HG02763 (cell line): ENCODE results near the gene GNB1L.
A peak's percentile ranks its signal among the peaks of the same experiment; 100 is the strongest.
"Not testable (repeated sequence)": the region's sequence is repeated elsewhere in the genome, so short reads cannot be mapped to it uniquely, and the experiment has no call there.

Experiments
- ATAC-seq: cut with Tn5 transposase; IDR thresholded peaks from one replicate; pipeline ENCODE4 v1.9.1; 2021; ENCODE audit warnings: mild to moderate bottlenecking, moderate library complexity; ENCODE audit not compliant: unreplicated experiment

The GNB1L gene

GRCh38 chr22:19784384-19785175 lies 70.1 kb downstream of the GNB1L start:
- no peak for ATAC-seq

GRCh38 chr22:19783586-19784383 lies 70.9 kb downstream of the GNB1L start:
- ATAC-seq: no peak

- no peak for ATAC-seq
These were observed 72.1 kb downstream of the GNB1L start for GRCh38 chr22:19782533-19782932.

GRCh38 chr22:19779685-19780268 lies 74.9 kb downstream of the GNB1L start:
- ATAC-seq: no peak

DNA sequence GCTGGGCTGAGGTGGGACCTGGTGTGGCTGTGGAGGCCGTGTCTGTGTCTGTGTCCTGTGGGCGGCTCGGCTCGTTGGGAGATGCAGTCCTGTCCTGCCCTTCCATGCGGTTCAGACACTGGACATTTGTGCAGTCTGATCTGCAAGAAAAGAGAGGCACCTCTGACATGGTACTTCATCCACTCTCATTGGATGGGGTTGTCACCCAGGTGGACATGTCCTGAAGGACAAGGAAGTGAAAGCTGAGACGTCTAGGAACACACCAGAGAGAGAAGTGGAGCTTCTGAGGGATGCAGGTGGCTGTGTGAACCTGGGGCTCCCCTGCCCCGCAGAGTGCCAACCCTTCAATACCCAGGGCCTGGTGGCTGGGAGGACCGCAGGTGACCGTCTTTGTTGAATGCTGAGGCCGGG lies 75.7 kb downstream of the GNB1L start:
- ATAC-seq: no peak

DNA sequence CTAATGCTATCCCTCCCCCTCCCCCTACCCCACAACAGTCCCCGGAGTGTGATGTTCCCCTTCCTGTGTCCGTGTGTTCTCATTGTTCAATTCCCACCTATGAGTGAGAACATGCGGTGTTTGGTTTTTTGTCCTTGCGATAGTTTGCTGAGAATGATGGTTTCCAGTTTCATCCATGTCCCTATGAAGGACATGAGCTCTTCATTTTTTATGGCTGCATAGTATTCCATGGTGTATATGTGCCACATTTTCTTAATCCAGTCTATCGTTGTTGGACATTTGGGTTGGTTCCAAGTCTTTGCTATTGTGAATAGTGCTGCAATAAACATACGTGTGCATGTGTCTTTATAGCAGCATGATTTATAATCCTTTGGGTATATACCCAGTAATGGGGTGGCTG lies 77.5 kb downstream of the GNB1L start:
- not testable (repeated sequence) for ATAC-seq

- no peak for ATAC-seq
These were observed 78.1 kb downstream of the GNB1L start for GRCh38 chr22:19776433-19777031.

GRCh38 chr22:19775496-19776325 lies 79.0 kb downstream of the GNB1L start:
- no peak for ATAC-seq

DNA sequence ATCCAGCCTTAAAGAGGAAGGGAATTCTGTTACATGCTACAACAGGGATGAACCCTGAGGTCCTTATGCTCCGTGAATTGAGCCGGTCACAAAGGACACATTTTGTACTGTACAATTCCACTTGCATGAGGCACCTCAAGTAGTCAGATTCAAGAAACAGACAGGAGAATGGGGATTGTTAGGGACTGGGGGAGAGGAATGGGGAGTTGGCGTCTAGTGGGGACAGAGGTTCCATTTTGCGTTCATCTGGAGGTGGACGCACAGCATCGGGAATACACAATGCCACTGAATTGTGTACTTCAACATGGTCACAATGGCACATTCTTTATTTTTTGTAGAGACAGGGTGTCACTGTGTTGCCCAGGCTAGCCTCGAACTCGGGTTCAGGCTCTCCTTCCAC lies 80.0 kb downstream of the GNB1L start:
- no peak for ATAC-seq

DNA sequence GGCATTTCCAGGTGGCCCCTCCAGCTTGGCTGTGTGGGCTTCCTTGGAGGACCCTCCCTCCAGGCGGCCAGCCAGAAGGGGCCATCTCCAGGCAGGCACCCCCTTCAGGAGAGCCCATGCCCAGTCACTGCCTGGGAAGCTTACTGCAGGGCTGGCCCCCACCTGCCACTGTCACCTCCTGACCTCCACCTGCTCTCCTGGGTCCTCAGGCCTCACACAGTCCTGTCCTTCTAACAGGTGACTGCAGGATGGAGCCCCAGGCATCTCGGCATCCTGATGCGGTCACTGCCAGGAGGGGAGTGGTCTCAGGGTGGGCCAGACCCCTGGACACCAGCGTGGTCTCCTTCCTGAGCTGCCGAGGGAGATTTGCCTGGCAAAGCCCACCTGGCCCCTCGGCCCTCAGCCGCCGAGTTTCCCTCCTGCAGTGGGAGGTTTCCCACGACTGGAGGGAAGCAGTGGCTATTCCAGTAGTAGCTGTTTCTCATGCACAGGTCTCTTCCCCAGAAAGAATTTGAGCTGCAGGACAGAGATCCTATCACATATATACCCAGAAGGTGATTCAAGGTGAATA lies 81.1 kb downstream of the GNB1L start:
- ATAC-seq: peak; percentile 10

GRCh38 chr22:19772673-19773469 lies 81.8 kb downstream of the GNB1L start:
- ATAC-seq: peak; percentile 63

DNA sequence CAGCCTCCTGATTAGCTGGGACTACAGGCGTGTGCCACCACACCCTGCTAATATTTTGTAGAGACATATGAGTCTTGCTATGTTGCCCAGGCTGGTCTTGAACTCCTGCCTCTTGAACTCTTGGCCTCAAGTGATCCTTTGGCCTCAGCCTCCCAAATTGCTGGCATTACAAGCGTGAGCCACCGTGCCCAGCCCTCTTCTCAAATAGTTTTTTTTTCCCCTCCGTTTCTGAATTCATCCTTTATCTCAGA lies 82.3 kb downstream of the GNB1L start:
- no peak for ATAC-seq

DNA sequence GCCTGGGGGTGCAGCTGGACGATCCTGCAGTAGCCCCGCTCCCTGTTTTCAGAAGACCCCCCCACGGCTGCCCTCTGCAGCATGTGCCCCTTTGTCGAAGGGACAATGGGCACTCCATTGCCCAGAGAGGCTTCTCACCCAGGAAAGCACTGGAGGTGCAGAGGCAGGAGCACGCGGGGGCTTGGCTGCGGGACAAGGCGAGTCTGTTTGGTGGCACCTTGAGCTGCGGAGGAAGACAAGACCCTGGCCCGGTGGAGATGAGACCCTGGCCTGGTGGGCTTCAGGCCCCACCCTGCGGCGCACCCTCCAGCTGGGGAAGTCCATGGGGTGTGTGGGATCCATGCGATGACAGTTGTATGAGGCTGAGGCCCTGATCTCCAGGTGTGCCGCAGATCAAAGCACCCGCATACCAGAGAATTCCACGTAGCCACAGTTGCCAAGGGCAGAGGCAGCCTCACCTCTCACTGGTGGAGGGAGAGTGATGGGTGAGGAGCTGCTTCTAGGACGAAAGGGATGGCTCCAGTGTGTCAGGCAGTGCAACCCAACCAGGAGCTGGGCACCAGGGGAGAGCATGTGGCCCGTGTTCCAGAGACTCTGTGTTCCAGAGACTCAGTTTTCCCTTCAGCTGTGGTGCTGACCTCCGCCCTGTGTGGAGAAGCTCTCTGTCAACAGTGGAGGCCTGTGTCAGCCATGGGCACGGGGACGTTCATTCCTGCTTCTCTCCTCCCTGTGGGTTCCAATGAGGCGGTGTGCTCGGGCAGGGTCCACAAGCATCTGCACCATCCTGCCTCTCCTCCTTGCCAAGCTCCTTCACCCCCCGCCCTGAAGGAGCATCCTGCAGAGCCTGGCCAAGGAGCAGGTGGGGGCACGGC lies 84.1 kb downstream of the GNB1L start:
- no peak for ATAC-seq

DNA sequence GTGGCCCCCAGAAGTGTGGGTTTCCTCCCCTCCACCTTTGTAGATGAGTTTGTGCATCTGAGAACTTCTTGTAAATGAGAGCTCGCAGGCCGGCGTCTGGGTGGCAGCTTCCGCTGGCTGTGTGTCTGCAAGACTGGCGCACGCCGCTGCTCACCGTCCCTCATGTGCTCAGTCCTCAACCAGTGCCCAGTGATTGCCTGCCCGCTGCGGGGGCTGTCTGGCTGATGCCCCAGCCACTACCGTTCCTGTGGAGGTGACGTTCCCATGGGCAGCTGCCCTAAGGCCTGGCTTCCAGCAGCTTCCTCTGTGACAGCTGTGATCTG lies 85.3 kb downstream of the GNB1L start:
- ATAC-seq: no peak

- ATAC-seq: no peak
These were observed 87.0 kb downstream of the GNB1L start for GRCh38 chr22:19767427-19768341.

DNA sequence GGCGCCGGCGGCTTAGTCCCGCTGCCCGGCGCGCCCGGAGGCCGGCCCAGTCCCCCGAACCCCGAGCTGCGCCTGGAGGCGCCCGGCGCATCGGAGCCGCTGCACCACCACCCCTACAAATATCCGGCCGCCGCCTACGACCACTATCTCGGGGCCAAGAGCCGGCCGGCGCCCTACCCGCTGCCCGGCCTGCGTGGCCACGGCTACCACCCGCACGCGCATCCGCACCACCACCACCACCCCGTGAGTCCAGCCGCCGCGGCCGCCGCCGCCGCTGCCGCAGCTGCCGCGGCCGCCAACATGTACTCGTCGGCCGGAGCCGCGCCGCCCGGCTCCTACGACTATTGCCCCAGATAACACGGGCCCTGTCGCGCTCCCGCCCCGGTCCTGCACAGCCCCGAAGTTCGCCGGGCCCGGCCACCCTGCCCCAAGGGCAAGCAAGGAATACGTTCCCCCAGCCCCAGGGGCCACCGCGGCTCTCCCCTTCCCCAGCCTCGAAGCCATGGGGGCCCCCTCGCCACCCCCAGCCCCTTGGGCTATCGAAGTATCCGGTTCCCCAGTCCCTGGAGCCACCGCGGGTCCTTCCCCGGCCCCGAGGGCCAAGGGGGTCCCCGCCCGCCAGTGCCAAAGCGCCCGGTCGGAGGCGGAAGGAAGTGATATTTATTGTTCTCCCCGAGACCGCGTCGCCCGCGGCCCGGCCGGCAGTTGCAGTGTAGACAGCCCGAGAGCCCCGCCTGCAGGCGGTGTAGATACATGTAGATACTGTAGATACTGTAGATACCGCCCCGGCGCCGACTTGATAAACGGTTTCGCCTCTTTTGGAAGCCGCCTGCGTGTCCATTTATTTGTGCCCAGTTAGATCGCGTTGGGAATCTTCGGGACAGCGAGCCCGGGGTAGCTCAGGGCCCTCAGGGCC lies 87.9 kb downstream of the GNB1L start:
- no peak for ATAC-seq

- ATAC-seq: no peak
These were observed 88.5 kb downstream of the GNB1L start for GRCh38 chr22:19766240-19766510.
